Central memory CD8-positive, alpha-beta T cell (primary cell): ENCODE results near the gene SAP30.

Experiments used
- ATAC-seq: fragments of 150-1000 bp; cut with Tn5 transposase; replicated peaks from 2 replicates; pipeline ENCODE4 v1.10.0; 2022; ENCODE audit warnings: mild to moderate bottlenecking, moderate FRiP score, moderate number of reproducible peaks; ENCODE audit not compliant: poor library complexity, severe bottlenecking; ENCODE audit errors: extremely low read depth
- DNase-seq, 2 donors: peaks; one replicate each; pipeline ENCODE4 v3.0.0; 2021; ENCODE audit warnings: low spot score in 2 of 2
- H3K27ac Mint-ChIP-seq: one replicate; pipeline ENCODE4 v1.8.0; 2022; ENCODE audit warnings: low read depth, mild to moderate bottlenecking, moderate library complexity, mixed read lengths
- H3K27me3 Mint-ChIP-seq: one replicate; pipeline ENCODE4 v1.8.0; 2022; ENCODE audit warnings: mixed read lengths
- H3K36me3 Mint-ChIP-seq: one replicate; pipeline ENCODE4 v1.8.0; 2022; ENCODE audit warnings: mild to moderate bottlenecking, moderate library complexity, mixed read lengths; ENCODE audit not compliant: insufficient read depth
- H3K4me1 Mint-ChIP-seq: one replicate; pipeline ENCODE4 v1.8.0; 2022; ENCODE audit warnings: mixed read lengths
- H3K4me3 Mint-ChIP-seq: one replicate; pipeline ENCODE4 v1.8.0; 2022; ENCODE audit warnings: mild to moderate bottlenecking, moderate library complexity, mixed read lengths
- H3K9me3 Mint-ChIP-seq: one replicate; pipeline ENCODE4 v1.8.0; 2022; ENCODE audit warnings: mixed read lengths

Gene SAP30

GRCh38 chr4:173426064-173426463, 55.3 kb downstream of the SAP30 start:
- H3K36me3 Mint-ChIP-seq = no peaks in the 10 kb centered on the region
- H3K27ac Mint-ChIP-seq = peak overlapping the region; percentile 19
- H3K4me3 Mint-ChIP-seq = no peak overlapping the region
- no peaks in the 10 kb centered on the region for H3K27me3 Mint-ChIP-seq
- ATAC-seq (no peak), DNase-seq (no peak)
- H3K9me3 Mint-ChIP-seq = no peaks in the 10 kb centered on the region
- peaks cover 18% of the 10 kb centered on the region for H3K4me1 Mint-ChIP-seq
